H1 (cell line): ENCODE results near the gene CCDC120. TPM values are rescaled to one million over a fixed set of nuclear protein-coding genes. Genes with fewer than 3 reads are reported as not detected.

Source experiments
- CTCF ChIA-PET: fragments of 300-600 bp; sonication (Branson Sonifier 250); formaldehyde crosslinking; loops from one replicate; lab custom pipeline; 2021; ENCODE audit not compliant: partially characterized antibody; lab: Charles Lee
- POLR2A ChIA-PET: fragments of 300-600 bp; sonication (Branson Sonifier 250); formaldehyde crosslinking; loops from one replicate; lab custom pipeline; 2021; ENCODE audit warnings: inconsistent platforms; ENCODE audit not compliant: partially characterized antibody; lab: Charles Lee
- DNase-seq, 2 experiments: peaks; one replicate each; pipeline versions ENCODE4 v3.0.0 to v3.0.0-alpha.2; 2010 to 2022; ENCODE audit warnings: low spot score in 2 of 2, low read depth in 1 of 2, mixed read lengths in 1 of 2
- FAIRE-seq: peaks from 2 replicates; lab custom pipeline; 2011; peaks lifted over from hg19 to GRCh38; lab: Jason Lieb, UNC
- H2AFZ ChIP-seq: 2 replicates; pipeline ENCODE4 v1.8.1; 2012; ENCODE audit warnings: low read length, inconsistent platforms
- H2AK5ac ChIP-seq: 2 replicates; pipeline ENCODE4 v1.6.1; 2013; ENCODE audit warnings: low read depth, low read length
- H2BK120ac ChIP-seq: replicated peaks from 2 replicates; pipeline ENCODE3; 2013; ENCODE audit warnings: low read depth, low read length, inconsistent platforms
- H2BK12ac ChIP-seq: 2 replicates; pipeline ENCODE4 v1.6.1; 2013; ENCODE audit warnings: low read depth, low read length
- H2BK15ac ChIP-seq: 2 replicates; pipeline ENCODE4 v1.6.1; 2013; ENCODE audit warnings: low read length
- H2BK20ac ChIP-seq: 2 replicates; pipeline ENCODE4 v1.6.1; 2013; ENCODE audit warnings: low read length
- H2BK5ac ChIP-seq: 2 replicates; pipeline ENCODE4 v1.6.1; 2013; ENCODE audit warnings: low read depth, low read length
- H3K14ac ChIP-seq: 2 replicates; pipeline ENCODE4 v1.6.1; 2013; ENCODE audit warnings: inconsistent platforms; ENCODE audit not compliant: insufficient read length
- H3K18ac ChIP-seq: 2 replicates; pipeline ENCODE4 v1.6.1; 2013; ENCODE audit warnings: low read length; ENCODE audit errors: extremely low read depth
- H3K23ac ChIP-seq: 2 replicates; pipeline ENCODE4 v1.6.1; 2013; ENCODE audit warnings: inconsistent platforms; ENCODE audit not compliant: insufficient read length
- H3K23me2 ChIP-seq: 2 replicates; pipeline ENCODE4 v1.6.1; 2013; ENCODE audit warnings: low read depth, low read length
- H3K27ac ChIP-seq: 2 replicates; pipeline ENCODE4 v1.6.1; 2011; ENCODE audit warnings: low read depth, low read length, inconsistent platforms
- H3K27me3 ChIP-seq, 4 experiments: replicated peaks in 1 of 4; 1 replicate in 1 of 4; 2 replicates in 3 of 4; pipeline versions ENCODE4 v1.6.1 to v1.8.1; 2011 to 2013; ENCODE audit warnings: low read length in 3 of 4, mild to moderate bottlenecking in 3 of 4, inconsistent platforms in 2 of 4, mixed read lengths in 2 of 4, moderate library complexity in 1 of 4; ENCODE audit not compliant: control insufficient read depth in 3 of 4, insufficient read depth in 3 of 4; ENCODE audit errors: extremely low read depth in 1 of 4
- H3K36me3 ChIP-seq, 4 experiments: 2 replicates each; pipeline versions ENCODE4 v1.6.1 to v1.8.1; 2011 to 2013; ENCODE audit warnings: mild to moderate bottlenecking in 4 of 4, low read length in 3 of 4, moderate library complexity in 2 of 4, control low read depth in 1 of 4, inconsistent platforms in 1 of 4; ENCODE audit not compliant: insufficient read depth in 4 of 4, control insufficient read depth in 2 of 4
- H3K4ac ChIP-seq: replicated peaks from 2 replicates; pipeline ENCODE3; 2013; ENCODE audit warnings: low read length, low read depth, mixed read lengths, inconsistent platforms; ENCODE audit not compliant: insufficient read length
- H3K4me1 ChIP-seq, 4 experiments: replicated peaks in 1 of 4; 1 replicate in 1 of 4; 2 replicates in 3 of 4; pipeline versions ENCODE4 v1.6.1 to v1.8.1; 2011 to 2013; ENCODE audit warnings: low read length in 3 of 4, inconsistent platforms in 2 of 4, mixed read lengths in 1 of 4; ENCODE audit not compliant: insufficient read depth in 4 of 4, control insufficient read depth in 3 of 4
- H3K4me2 ChIP-seq, 2 experiments: 2 replicates each; pipeline versions ENCODE4 v1.6.1 to v1.8.1; 2011 to 2013; ENCODE audit warnings: low read depth in 2 of 2, low read length in 2 of 2, control low read depth in 1 of 2, inconsistent platforms in 1 of 2, mild to moderate bottlenecking in 1 of 2; ENCODE audit not compliant: insufficient read depth in 1 of 2
- H3K4me3 ChIP-seq, 4 experiments: fragments of 200-600, 300-600 bp in 1 of 4; sonication (generic), shearing (Covaris generic), sonication (Bioruptor Twin) in 1 of 4; 2 replicates each; pipeline versions ENCODE4 v1.5.1 to v1.8.1; 2011 to 2016; ENCODE audit warnings: low read length in 4 of 4, low read depth in 3 of 4, control low read depth in 2 of 4, inconsistent platforms in 2 of 4, mild to moderate bottlenecking in 2 of 4, mixed read lengths in 1 of 4, moderate library complexity in 1 of 4; ENCODE audit not compliant: insufficient read depth in 2 of 4; ENCODE audit errors: extremely low read depth in 1 of 4
- H3K56ac ChIP-seq: replicated peaks from 2 replicates; pipeline ENCODE3; 2013; ENCODE audit warnings: low read depth, mild to moderate bottlenecking, mixed read lengths, low read length, inconsistent platforms; ENCODE audit not compliant: insufficient read length
- H3K79me1 ChIP-seq: 2 replicates; pipeline ENCODE4 v1.6.1; 2013; ENCODE audit warnings: low read depth, low read length, control low read depth
- H3K79me2 ChIP-seq, 2 experiments: 2 replicates each; pipeline versions ENCODE4 v1.6.1 to v1.8.1; 2012 to 2013; ENCODE audit warnings: low read length in 2 of 2, mild to moderate bottlenecking in 2 of 2, inconsistent platforms in 1 of 2; ENCODE audit not compliant: insufficient read depth in 2 of 2, control insufficient read depth in 1 of 2
- H3K9ac ChIP-seq, 4 experiments: replicated peaks in 1 of 4; 1 replicate in 1 of 4; 2 replicates in 3 of 4; pipeline versions ENCODE4 v1.6.1 to v1.8.1; 2011 to 2013; ENCODE audit warnings: low read depth in 3 of 4, low read length in 3 of 4, control low read depth in 2 of 4, mild to moderate bottlenecking in 2 of 4, moderate library complexity in 2 of 4, inconsistent platforms in 1 of 4; ENCODE audit errors: extremely low read depth in 1 of 4
- H3K9me3 ChIP-seq, 2 experiments: 2 replicates each; pipeline versions ENCODE4 v1.6.1 to v1.8.1; 2012 to 2013; ENCODE audit warnings: mild to moderate bottlenecking in 2 of 2, moderate library complexity in 2 of 2, control low read depth in 1 of 2, inconsistent platforms in 1 of 2, low read depth in 1 of 2, low read length in 1 of 2, mixed read lengths in 1 of 2; ENCODE audit not compliant: insufficient read depth in 2 of 2
- H4K20me1 ChIP-seq, 2 experiments: replicated peaks in 1 of 2; 2 replicates each; pipeline versions ENCODE3 to v1.8.1; 2011 to 2013; ENCODE audit warnings: inconsistent platforms in 2 of 2, low read length in 2 of 2, mild to moderate bottlenecking in 1 of 2; ENCODE audit not compliant: insufficient read depth in 2 of 2, control insufficient read depth in 1 of 2
- H4K5ac ChIP-seq: 2 replicates; pipeline ENCODE4 v1.6.1; 2013; ENCODE audit warnings: low read length, low read depth, mixed read lengths, inconsistent platforms; ENCODE audit not compliant: insufficient read length
- H4K8ac ChIP-seq: 2 replicates; pipeline ENCODE4 v1.8.0; 2013; ENCODE audit warnings: mild to moderate bottlenecking, moderate library complexity, low read length, inconsistent platforms; ENCODE audit not compliant: insufficient read depth; ENCODE audit errors: extremely low read depth
- H4K91ac ChIP-seq: replicated peaks from 2 replicates; pipeline ENCODE3; 2013; ENCODE audit warnings: low read length, mixed read lengths, inconsistent platforms; ENCODE audit not compliant: insufficient read length
- POU5F1 ChIP-seq: IDR thresholded peaks from 2 replicates; pipeline ENCODE4 v1.6.1; 2011; ENCODE audit warnings: low read depth, mild to moderate bottlenecking, low read length, moderate library complexity
- SP4 ChIP-seq: IDR thresholded peaks from 2 replicates; pipeline ENCODE4 v1.6.1; 2012; ENCODE audit warnings: low read length, inconsistent platforms
- TEAD4 ChIP-seq: IDR thresholded peaks from 2 replicates; pipeline ENCODE4 v1.6.1; 2012; ENCODE audit warnings: low read depth, low read length, inconsistent platforms, mixed read lengths
- WGBS, 2 experiments: shearing (Covaris generic) in 1 of 2; methylation state at CpG; one replicate each; pipeline versions ENCODE4 v1.1.6 to v1.1.7; 2013 to 2015; ENCODE audit warnings: low lambda C conversion rate in 2 of 2, mixed read lengths in 2 of 2, inconsistent platforms in 1 of 2, low coverage in 1 of 2, missing lambda C conversion rate in 1 of 2; ENCODE audit not compliant: insufficient replicate concordance in 2 of 2, insufficient coverage in 1 of 2, insufficient read length in 1 of 2; ENCODE audit errors: extremely low coverage in 1 of 2, missing lambda C conversion rate in 1 of 2; 5-methylcytosine and 5-hydroxymethylcytosine counted together
- polyA plus RNA-seq, 7 experiments: library from polyadenylated mRNA; depleted of rRNA in 3 of 7; stranded (reverse) in 5 of 7; unstranded in 2 of 7; fragments of >200 nt in 5 of 7; fragments of 200-250 nt in 2 of 7; gene quantifications; 1 replicate in 5 of 7; 2 replicates in 1 of 7; 4 replicates in 1 of 7; pipeline versions ENCODE4 v1.2.1 to v1.2.3, GENCODE V29; 2011 to 2013; ENCODE audit warnings: missing spikeins in 2 of 7, mixed read lengths in 2 of 7
- total RNA-seq: library from RNA; stranded (reverse); fragmentation: NEBNext Ultra II Directional; extraction: Animal tissue kit (Norgen Biotek cat#: 25700); gene quantifications from 2 replicates; pipeline ENCODE4 v1.2.1, GENCODE V29; 2021

Gene CCDC120
- total and polyA plus RNA-seq, 2 of the 8 experiments (the other 6 are each of a cell fraction or from before 2014, with no cell fraction given): 4.9 to 11.9 TPM

DNA sequence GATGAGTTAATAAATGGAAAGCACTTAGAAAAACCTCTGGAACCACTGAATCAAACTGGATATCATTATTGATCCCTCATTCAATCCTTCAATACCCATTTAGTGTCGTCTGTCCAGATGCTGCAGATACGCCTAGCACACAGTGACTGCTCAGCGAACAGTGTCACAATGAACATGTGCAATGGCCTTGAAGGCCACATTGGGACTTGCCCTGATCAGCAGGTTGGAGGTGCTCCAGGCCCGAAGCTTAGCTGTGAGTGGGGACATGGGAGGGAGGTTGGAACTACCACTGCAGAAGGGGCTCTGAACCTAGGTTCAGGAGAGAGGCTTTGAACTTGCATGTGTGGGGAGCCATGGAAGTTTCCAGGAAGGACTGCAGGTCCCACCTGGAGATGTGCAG is 47.5 kb downstream of the CCDC120 start:
- Histone ChIP-seq H3K23me2 (no peaks in the 10 kb centered on the region), H3K4me3 (no peak overlapping the region), H3K27ac (no peak overlapping the region), H3K23ac (no peak overlapping the region), H3K79me1 (no peaks in the 10 kb centered on the region), H3K4me2 (no peak overlapping the region), H2BK120ac (no peak overlapping the region), H3K36me3 (peaks cover 0 to 3% (median 0%) of the 10 kb centered on the region in 4 experiments; a peak in 1 of 8 replicates), H3K9ac (no peak overlapping the region), H2AFZ (no peak overlapping the region), H4K5ac (no peak overlapping the region), H2BK20ac (no peak overlapping the region), H2BK5ac (no peak overlapping the region), H4K8ac (no peak overlapping the region), H4K91ac (no peak overlapping the region), H3K27me3 (no peaks in the 10 kb centered on the region), H3K9me3 (no peaks in the 10 kb centered on the region), H2BK15ac (no peak overlapping the region), H2AK5ac (no peak overlapping the region), H3K56ac (no peak overlapping the region), H3K79me2 (no peaks in the 10 kb centered on the region), H3K18ac (no peak overlapping the region), H2BK12ac (no peak overlapping the region), H4K20me1 (no peaks in the 10 kb centered on the region), H3K4ac (no peak overlapping the region), H3K14ac (no peak overlapping the region), H3K4me1 (no peaks in the 10 kb centered on the region; a peak in 1 of 7 replicates)
- POLR2A ChIA-PET: interaction anchor here (0.6 kb wide), 1 partner anchor 130 kb away, joined by 3 read pairs; no protein-coding TSS in a partner anchor
- FAIRE-seq (no peak), DNase-seq (no peak)
- WGBS, 2 experiments: 89% methylated on average over 4 of the region's 4 CpGs; no CpG with 5 or more reads in 1 of the 2 experiments
- TF ChIP-seq SP4: no peak
- no peak for TF ChIP-seq TEAD4
- no peak for TF ChIP-seq POU5F1
- CTCF ChIA-PET: interaction anchor here (0.6 to 1.7 kb wide), 5 partner anchors 9 to 126 kb away, joined by 3 to 5 read pairs (median 3); no protein-coding TSS in a partner anchor
